Daoy (cell line): ENCODE measurements around the gene MRPS25. TPM values are rescaled to one million over a fixed set of nuclear protein-coding genes. Genes with fewer than 3 reads are reported as not detected.
A peak's percentile ranks its signal among the peaks of the same experiment; 100 is the strongest.

Experiments
- DNase-seq: peaks from one replicate; pipeline ENCODE4 v3.0.0-alpha.2; 2015; ENCODE audit warnings: low read depth
- total RNA-seq: library from RNA; depleted of rRNA; stranded (reverse); fragments of >200 nt; shearing (Covaris generic); gene quantifications from 2 replicates; pipeline ENCODE4 v1.2.3, GENCODE V29; 2014; rRNA removed

MRPS25 gene
- 19.4 and 26.2 TPM in 2 replicates for total RNA-seq

- peak; percentile 91 for DNase-seq
Measured at GRCh38 chr3:15064835-15065549, at the start of gene MRPS25. Gene MRPS25 (minus strand): TSS chr3:15065315. CDS start chr3:15065194, 121 bp downstream.

DNA sequence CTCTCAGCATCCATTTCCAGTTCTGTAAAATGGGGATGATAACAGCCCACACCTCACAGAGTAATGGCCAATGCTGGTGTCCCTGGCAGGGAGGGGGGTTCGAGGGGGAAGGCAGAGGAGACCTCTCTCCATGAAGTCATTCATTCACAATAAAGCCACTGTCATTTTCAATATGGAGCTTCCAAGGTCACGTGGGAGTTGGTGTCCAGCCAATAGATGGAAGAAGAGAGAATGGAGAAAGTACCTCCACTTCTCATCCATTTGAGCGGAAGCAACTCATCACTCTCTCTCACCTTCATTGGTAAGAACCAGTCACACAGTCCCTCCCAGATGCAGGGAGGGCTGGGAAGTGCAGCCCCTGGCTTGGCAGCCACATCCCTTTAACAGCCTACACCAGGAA is 48.8 kb upstream of the MRPS25 start:
- no peak for DNase-seq

DNA sequence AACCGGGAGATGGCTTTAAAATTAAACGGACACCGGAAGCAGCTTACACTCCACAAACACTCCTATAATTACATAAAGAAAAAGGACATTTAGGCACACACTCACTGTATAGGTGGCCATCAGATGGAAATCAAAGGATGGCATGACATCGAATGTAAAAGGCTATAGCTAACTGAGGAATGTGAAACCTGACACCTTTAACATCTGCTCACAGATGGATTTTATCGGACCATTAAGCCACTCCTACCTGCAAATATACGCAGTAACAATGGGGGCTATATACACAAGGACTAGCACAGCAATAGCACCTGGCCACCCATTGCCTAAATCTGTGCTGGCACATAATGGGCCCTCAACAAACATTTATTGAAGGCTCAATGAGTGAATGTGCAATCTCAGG is 48.4 kb upstream of the MRPS25 start:
- DNase-seq = no peak

- DNase-seq = no peak
Measured at GRCh38 chr3:15112011-15112410, 46.9 kb upstream of the MRPS25 start.

DNA sequence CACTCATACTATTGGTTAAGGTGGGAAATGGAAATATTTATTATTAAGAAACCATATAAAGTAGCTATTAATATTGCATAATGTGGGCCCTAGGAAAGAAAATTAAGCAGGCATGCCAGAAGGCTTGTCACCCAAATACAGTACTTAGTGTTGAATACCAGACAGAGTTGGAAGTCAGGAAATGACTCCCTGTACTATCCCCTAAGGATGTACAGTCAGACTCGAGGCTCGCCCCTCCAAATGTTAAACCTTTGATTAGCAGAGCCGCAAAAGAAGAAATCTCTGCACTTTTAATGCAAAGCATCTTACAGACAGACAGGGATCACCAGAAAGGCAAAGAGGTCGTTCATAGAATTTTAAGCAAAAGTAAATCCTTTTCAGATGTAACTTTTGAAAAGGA is 45.1 kb upstream of the MRPS25 start:
- no peak for DNase-seq

- DNase-seq = no peak
Measured at GRCh38 chr3:15108869-15109268, 43.8 kb upstream of the MRPS25 start.

GRCh38 chr3:15108082-15108545 is 43.0 kb upstream of the MRPS25 start:
- peak; percentile 61 for DNase-seq

GRCh38 chr3:15107075-15107947 is 42.2 kb upstream of the MRPS25 start:
- DNase-seq = no peak

GRCh38 chr3:15102836-15103235 is 37.7 kb upstream of the MRPS25 start:
- no peak for DNase-seq

DNA sequence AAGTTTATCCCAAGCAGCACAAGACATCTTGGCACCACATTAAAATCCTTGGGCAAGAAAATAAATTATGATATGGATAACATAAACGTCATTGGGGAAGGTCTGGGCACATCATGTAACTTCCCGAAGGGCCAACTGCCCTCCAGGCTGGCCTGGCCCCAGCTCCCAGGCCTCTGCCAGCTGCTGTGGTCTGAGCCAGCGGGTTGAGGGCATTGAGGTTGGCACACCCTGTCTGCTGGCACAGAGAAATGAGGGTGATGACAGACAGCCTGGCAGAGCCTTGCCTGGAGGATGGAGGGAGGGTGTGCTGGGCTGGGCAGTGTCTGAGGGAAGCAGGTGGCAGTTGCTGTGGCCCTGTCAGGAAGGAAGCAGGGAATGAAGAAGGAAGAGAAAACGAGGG is 37.1 kb upstream of the MRPS25 start:
- DNase-seq = no peak

DNA sequence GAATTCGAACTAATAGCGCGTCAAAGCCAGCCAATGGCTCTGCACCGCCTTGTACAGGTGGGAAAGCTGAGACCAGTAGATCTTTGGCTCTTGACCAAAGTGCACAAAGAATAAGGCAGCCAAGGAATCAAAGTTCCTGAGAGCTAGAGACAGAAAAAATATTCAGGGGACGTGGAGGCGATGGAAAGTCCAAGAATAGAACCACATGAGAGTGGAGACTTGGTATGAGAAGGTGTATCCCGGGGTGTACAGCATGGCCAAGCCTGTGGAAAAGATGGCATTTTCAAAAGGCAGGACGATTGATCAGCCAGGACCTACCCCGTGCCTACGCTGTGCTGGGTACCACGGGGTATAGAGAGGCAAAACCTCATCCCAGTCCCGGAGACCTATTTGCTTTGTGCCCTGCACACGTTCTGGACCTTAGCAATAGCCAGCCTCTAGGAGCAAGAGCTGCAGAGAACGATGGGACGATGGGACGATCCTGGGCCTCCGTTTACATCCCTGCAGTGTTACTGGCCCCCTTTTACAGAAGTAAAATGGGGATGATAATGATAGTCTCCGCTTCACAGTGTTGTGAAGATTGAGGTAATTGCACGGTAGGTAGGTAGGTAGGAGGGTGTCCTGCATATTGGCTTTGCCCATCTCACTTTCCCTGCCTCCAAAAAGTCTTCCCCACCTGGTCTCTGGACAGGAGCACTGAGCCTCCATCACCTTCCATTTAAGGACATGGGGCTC is 34.4 kb upstream of the MRPS25 start:
- no peak for DNase-seq

- DNase-seq = peak; percentile 94
Measured at GRCh38 chr3:15098503-15099363, 33.6 kb upstream of the MRPS25 start, which contains the start of gene RBSN. Gene RBSN (minus strand): TSS chr3:15099148. CDS start chr3:15096120, 3,028 bp downstream.

GRCh38 chr3:15097891-15098290 is 32.8 kb upstream of the MRPS25 start:
- DNase-seq = peak; percentile 37

- DNase-seq = no peak
Measured at GRCh38 chr3:15096046-15096445, 30.9 kb upstream of the MRPS25 start.

GRCh38 chr3:15094187-15094875 is 29.2 kb upstream of the MRPS25 start:
- no peak for DNase-seq

DNA sequence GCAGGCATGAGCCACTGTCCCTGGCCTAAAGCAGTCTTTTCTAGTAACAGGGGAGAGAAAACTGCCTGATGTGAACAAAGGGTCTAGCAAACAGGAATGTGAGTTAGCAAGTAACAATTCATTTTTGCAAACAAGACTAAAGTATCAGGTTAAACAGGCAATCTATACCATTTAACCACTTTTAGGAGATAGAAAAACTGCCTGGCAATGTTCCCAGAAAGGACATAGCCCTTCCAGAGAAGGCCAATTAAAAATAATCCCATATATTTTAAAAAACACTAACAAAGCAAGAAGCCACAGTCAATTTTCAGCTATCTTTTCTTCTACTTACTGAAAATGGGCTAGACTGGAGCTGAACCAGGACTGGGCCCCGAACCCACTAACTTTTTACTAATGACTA is 27.6 kb upstream of the MRPS25 start:
- no peak for DNase-seq

DNA sequence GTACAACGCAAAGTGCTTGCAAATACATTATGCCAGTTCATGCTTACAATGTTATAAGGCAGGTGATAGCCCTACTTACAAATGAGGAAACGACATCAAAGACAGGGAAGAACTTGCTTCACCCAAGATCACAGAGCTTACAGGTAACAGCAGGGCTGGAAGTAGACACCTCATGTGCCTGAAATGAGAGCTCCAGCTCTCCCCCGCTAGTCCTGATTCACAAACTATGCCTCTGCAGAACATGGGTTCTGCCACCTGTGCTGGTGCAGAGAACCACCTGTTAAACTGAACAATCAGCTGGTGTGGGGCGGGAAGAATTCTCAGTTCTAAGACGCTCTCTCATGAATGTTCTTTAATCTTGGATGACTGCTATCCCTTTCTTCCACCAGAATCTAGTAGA is 26.5 kb upstream of the MRPS25 start:
- no peak for DNase-seq

GRCh38 chr3:15089201-15089600 is 24.1 kb upstream of the MRPS25 start:
- no peak for DNase-seq

DNA sequence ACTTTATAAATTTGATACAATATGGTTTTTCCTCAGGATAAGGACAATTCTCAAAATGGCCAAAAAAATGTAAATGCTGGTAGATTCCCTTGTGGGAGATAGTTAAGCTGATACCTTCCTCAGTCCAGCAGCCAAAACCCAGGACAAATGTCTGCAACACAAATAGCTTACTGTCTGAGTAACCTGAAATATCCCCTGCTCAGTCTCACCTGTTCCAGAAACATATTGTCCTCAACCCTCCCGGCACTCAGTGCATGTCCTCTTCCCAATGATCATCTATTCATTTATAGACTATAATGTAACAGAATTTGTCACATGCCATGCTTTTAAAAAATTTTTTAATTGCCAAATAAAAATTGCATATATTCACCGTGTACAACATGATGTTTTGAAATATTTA is 21.6 kb upstream of the MRPS25 start:
- no peak for DNase-seq

DNA sequence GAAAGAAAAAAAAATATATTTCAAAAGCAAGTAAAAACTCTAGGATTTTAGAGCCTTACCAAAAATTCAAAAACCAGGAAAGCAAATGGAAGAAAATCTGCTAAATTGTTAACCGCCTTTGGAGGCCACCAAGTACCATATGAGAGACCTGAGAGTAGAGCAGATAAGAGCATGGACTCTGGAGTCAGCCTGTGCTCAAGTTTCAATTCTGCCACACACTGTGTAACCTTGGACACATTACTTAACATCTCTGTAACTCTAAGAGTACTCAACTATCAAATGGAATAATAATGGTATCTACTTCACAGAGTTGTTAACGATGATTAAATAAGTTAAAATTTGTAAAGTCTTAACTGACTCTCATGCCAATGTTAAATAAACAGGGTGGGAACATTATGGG is 21.1 kb upstream of the MRPS25 start:
- DNase-seq = no peak

- DNase-seq = no peak
Measured at GRCh38 chr3:15083252-15083651, 18.1 kb upstream of the MRPS25 start.
